GM21825 (cell line): ENCODE measurements around the gene PITX2.
A peak's percentile ranks its signal among the peaks of the same experiment; 100 is the strongest.

Experiments
- ATAC-seq: cut with Tn5 transposase; IDR thresholded peaks from one replicate; pipeline ENCODE4 v1.9.1; 2021; ENCODE audit warnings: mild to moderate bottlenecking, moderate library complexity; ENCODE audit not compliant: unreplicated experiment

The PITX2 gene

GRCh38 chr4:110622841-110623717 lies at the start of gene PITX2:
Gene PITX2 (minus strand): TSS chr4:110623077. CDS start chr4:110622460, 617 bp downstream.
- peak; percentile 70 for ATAC-seq

- ATAC-seq, result no peak
Measured at GRCh38 chr4:110671679-110672078, 48.8 kb upstream of the PITX2 start.

- ATAC-seq, result no peak
Measured at GRCh38 chr4:110669663-110670062, 46.8 kb upstream of the PITX2 start.

- ATAC-seq, result no peak
Measured at GRCh38 chr4:110668463-110669235, 45.8 kb upstream of the PITX2 start.

GRCh38 chr4:110667670-110668069 lies 44.8 kb upstream of the PITX2 start:
- ATAC-seq, result no peak

- no peak for ATAC-seq
Measured at GRCh38 chr4:110666030-110666429, 43.2 kb upstream of the PITX2 start.

GRCh38 chr4:110663738-110664444 lies 41.0 kb upstream of the PITX2 start:
- no peak for ATAC-seq

GRCh38 chr4:110663206-110663605 lies 40.3 kb upstream of the PITX2 start:
- no peak for ATAC-seq

GRCh38 chr4:110660755-110661154 lies 37.9 kb upstream of the PITX2 start:
- ATAC-seq, result no peak

GRCh38 chr4:110654254-110654635 lies 31.4 kb upstream of the PITX2 start:
- no peak for ATAC-seq

- ATAC-seq, result no peak
Measured at GRCh38 chr4:110653321-110654253, 30.7 kb upstream of the PITX2 start.

- ATAC-seq, result no peak
Measured at GRCh38 chr4:110644008-110644407, 21.1 kb upstream of the PITX2 start.

- no peak for ATAC-seq
Measured at GRCh38 chr4:110643096-110643495, 20.2 kb upstream of the PITX2 start.

- ATAC-seq, result no peak
Measured at GRCh38 chr4:110641218-110641617, 18.3 kb upstream of the PITX2 start.

- ATAC-seq, result no peak
Measured at GRCh38 chr4:110640576-110640975, 17.7 kb upstream of the PITX2 start.

- no peak for ATAC-seq
Measured at GRCh38 chr4:110639207-110640090, 16.6 kb upstream of the PITX2 start.

- ATAC-seq, result no peak
Measured at GRCh38 chr4:110638089-110638746, 15.3 kb upstream of the PITX2 start.

- ATAC-seq, result no peak
Measured at GRCh38 chr4:110637408-110638088, 14.7 kb upstream of the PITX2 start.
